GM19455 (cell line): ENCODE measurements around the gene SAP130.

Source experiments
- ATAC-seq: cut with Tn5 transposase; IDR thresholded peaks from one replicate; pipeline ENCODE4 v1.9.1; 2021; ENCODE audit not compliant: unreplicated experiment

SAP130 gene

DNA sequence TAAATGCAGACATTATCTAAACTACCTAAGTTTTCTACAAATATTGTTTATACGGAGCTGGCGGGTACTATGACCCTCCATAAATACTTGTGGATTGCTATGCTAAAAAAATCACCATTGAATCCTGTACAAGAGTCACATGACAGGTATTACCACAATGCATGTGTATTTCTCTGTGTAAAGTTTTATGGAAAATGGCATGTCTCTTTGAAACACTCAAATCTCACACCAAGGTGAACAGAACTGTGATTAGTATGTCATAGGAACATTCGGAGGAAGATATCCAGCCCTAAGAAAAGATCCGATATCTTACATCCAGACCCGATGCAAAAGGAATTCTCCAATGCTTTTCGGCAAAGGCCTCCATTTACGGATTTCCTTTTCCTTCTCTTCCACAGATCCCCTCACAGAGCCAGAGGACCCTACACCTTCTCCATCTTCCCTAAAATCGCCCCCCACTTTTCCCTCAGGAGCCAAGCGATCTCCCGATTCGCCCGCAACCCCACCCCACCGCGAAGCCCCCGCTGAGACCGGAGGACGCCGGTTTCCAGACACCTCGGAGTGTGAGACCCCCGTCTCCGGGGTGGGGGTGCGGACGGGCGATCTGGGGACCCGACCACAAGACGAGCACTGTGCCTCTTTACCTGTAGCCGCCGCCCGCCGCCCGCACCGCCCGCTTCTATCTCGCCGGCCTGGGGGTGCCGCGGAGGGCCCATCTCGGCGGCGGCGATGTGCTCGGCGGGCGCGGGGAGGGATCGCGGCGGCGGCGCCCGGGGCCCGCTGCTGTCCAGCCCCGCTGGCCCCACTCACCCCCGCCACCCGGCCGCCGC is 1.2 kb downstream of the SAP130 start:
- peak; percentile 1 for ATAC-seq

DNA sequence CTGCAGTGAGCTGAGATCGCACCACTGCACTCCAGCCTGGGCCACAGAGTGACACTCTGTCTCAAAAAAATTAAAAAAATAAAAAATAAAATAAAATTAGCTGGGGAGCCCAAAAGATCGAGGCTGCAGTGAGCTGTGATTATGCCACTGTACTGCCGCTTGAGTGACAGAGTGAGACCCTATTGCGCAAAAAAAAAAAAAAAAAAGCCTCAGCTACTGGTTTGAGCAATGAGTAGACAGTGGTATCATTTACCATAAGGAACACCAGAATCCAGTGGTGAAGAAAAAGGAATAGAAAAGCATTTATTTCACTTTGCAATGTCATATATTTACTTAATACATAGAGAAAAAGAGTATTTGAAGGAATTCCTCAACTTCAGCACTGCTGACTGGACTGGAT is 3.0 kb downstream of the SAP130 start:
- ATAC-seq = no peak

GRCh38 chr2:128017561-128017960 is 10.3 kb downstream of the SAP130 start:
- no peak for ATAC-seq

GRCh38 chr2:128016620-128017019 is 11.2 kb downstream of the SAP130 start:
- ATAC-seq = no peak

DNA sequence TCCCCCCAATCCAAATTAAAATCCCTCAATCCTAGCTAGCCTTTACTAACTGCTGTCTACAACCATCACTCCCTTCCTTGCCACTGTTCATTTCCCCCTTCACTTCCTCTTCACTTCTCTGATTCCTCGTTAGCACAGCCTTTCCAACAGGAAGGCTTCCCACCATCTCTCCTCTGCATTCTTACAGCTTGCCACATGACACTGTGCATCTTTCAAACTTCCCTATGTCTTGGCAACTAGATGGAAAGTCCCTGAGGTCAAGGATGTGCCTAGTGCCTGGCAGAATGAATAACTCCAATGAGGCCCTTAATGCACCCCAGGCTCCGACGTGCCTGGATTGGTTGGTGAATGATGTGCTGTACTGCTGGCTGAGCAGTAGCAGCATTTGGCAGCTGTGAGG is 15.2 kb downstream of the SAP130 start:
- ATAC-seq = no peak

DNA sequence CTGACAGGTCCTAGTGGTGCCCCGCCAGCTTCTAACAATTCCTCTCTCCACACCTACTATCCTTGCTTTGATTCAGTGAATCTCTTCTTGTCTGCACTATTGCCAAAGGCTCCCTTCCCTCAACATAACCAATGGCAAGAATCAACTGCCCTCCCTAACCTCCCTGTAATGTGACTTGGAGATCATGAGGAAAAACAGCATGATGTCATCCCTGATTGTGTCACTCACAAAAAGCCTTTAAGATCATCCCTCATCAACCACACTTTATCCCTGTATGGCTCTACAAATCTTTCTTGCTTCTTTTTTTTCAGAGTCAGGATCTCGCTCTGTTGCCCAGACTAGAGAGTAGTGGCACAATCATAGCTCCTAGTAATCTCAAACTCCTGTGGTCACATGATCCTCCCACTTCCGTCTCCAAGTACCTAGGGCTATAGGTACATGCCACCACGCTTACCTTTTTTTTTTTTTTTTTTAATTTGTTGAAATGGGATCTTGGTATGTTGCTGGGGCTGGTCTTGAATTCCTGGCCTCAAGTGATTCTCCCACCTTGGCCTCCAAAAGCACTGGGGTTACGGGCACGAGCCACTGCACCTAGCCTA is 19.7 kb downstream of the SAP130 start:
- ATAC-seq = no peak

GRCh38 chr2:128004509-128004908 is 23.4 kb downstream of the SAP130 start:
- no peak for ATAC-seq

DNA sequence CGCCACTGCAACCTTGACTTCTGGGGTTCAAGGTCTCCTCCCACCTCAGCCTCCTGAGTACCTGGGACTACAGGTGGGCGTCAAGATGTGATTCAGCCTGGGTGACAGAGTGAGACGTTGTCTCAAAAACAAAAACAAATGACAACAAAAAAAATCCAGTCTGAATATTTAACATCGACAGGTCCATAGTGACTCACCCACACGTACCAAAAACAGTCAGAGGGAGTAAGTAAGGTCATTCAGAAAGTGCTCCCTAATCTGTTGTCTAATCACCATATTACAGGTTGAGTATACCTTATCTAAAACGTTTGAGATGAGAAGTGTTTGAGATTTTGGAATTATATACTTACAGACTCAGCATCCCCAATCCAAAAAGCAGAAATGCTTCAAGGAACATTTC is 24.4 kb downstream of the SAP130 start:
- no peak for ATAC-seq

- no peak for ATAC-seq
Measured at GRCh38 chr2:127996160-127996559, 31.7 kb downstream of the SAP130 start.

GRCh38 chr2:127995725-127996124 is 32.1 kb downstream of the SAP130 start:
- ATAC-seq = no peak

DNA sequence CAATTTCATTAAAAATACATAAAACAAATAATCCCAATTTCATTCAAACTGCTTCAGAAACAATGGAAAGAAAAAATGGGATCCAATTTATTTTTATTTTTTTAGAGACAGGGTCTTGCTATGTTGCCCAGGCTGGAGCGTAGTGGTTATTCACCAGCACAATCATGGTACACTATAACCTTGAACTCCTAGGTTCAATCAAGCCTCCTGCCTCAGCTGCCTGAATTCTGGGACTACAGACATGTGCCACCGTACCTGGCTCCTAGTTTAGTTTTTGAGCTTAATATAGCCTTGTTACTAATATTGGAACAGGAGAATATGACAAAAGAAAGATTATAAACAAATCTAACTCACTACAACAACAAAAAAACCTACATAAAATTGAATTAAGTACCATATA is 34.2 kb downstream of the SAP130 start:
- ATAC-seq = no peak

DNA sequence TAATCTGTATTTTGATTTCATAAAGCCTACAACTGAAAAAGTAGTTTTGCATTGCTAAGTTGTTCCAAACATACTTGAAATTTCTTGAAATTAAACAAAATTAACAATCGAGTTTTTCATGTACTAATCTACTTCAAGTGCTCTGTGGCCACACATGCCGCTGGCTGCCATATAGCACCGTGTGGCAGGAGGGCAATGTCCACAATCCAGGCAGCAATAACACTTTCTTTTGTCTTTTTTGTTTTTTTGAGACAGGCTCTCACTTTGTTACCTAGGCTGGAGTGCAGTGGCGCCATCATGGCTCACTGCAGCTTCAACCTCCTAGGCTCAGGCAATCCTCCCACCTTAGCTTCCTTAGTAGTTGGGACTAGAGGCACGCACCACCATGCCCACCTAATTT is 36.1 kb downstream of the SAP130 start:
- ATAC-seq = no peak

GRCh38 chr2:127986548-127987079 is 41.2 kb downstream of the SAP130 start:
- ATAC-seq = no peak

- ATAC-seq = no peak
Measured at GRCh38 chr2:127985735-127986134, 42.1 kb downstream of the SAP130 start.

- ATAC-seq = no peak
Measured at GRCh38 chr2:127985026-127985734, 42.7 kb downstream of the SAP130 start.

DNA sequence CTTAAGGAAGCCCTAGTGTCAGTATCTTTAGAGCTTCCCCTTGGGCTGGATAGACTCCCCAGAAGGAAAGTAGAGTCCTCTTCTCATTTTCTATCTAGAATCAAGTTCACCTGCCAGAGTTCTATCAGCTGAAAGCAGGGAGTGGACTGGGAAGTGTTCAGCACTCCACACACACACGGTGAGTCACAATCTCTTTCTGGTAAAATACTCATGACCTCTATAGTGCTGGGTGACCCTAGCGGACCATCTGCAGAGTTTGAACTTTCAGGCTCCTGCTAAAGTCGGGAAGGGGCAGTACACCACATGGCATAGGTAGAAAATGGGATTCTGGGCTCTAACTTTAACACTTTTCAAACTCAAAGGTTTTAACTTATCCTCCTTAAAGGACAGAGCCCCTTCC is 43.3 kb downstream of the SAP130 start:
- ATAC-seq = no peak

- no peak for ATAC-seq
Measured at GRCh38 chr2:127969446-127969845, 58.4 kb downstream of the SAP130 start.

GRCh38 chr2:127968610-127969339 is 59.1 kb downstream of the SAP130 start:
- no peak for ATAC-seq

DNA sequence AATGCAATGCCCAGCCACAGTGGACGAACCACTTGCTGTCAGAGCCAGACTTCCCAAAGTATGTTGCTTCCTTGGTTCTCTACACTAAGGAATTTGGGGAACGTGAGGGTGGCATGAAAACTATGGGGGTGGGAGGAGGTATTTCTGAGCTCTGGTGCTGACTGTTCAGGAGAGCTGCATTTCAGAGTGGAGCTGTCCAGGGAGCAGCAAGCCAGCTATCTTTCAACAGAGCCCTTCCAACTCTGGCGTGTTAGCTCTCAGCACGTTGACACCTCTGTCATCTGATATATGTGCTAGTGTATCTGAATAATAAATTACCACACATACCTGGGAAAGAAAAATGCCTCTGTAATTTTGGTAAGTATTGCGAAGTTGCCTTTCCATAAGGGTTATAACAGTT is 66.1 kb downstream of the SAP130 start:
- no peak for ATAC-seq

DNA sequence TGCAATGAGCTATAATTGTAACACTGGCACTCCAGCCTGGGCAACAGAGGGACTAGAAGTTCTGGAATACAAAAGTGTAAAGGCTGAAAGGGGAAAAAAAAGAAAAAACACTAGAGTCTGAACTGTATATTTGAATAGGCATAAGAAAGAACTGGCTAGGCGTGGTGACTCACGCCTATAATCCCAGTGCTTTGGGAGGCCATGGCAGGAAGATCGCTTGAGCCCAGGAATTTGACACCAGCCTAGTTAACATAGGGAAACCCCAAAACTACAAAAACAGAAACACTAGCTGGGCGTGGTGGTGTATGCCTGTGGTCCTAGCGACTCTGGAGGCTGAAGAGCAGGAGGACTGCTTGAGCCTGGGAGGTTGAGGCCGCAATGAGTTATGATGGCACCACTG is 70.6 kb downstream of the SAP130 start:
- ATAC-seq = no peak

DNA sequence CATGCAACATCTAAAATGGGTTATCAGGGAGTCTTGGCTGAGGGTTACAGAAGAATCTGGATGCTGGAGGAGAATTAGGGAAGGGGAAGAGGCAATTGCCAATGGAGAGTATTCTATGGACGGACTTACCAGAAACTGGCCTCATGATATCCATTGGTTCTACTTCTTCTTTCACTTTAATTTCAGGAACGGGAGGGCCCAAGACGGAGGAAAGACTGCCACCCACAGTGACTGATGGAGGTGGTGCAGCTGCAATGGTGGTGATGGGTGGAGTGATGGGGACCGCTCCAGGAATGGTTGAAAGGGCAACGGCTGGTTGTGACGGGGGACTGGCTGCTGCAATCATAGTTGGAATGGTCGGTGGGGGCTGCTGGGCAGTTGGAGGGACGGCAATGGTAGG is 73.0 kb downstream of the SAP130 start:
- ATAC-seq = no peak
